Keratinocyte (primary cell): ENCODE results near the gene MYL4. TPM values are rescaled to one million over a fixed set of nuclear protein-coding genes. Genes with fewer than 3 reads are reported as not detected.

Source experiments
- DNase-seq: peaks from one replicate; pipeline ENCODE4 v3.0.0-alpha.2; 2011; ENCODE audit warnings: low read depth, missing footprints, low spot score
- FAIRE-seq: peaks from 2 replicates; lab custom pipeline; 2011; peaks lifted over from hg19 to GRCh38; lab: Jason Lieb, UNC
- H2AFZ ChIP-seq: 2 replicates; pipeline ENCODE4 v1.6.0; 2012; ENCODE audit warnings: low read length, control low read depth, inconsistent platforms; ENCODE audit not compliant: control insufficient read depth
- H3K27ac ChIP-seq: 2 replicates; pipeline ENCODE4 v1.5.1; 2011; ENCODE audit warnings: low read length; ENCODE audit not compliant: control insufficient read depth, insufficient read depth
- H3K27me3 ChIP-seq: 3 replicates; pipeline ENCODE4 v1.6.0; 2011; ENCODE audit warnings: low read length; ENCODE audit not compliant: control insufficient read depth, insufficient read depth; ENCODE audit errors: extremely low read depth
- H3K36me3 ChIP-seq, 2 experiments: 2 replicates in 1 of 2; 3 replicates in 1 of 2; pipeline ENCODE4 v1.5.1; 2011; ENCODE audit warnings: low read length in 2 of 2, mild to moderate bottlenecking in 1 of 2; ENCODE audit not compliant: control insufficient read depth in 2 of 2, insufficient read depth in 2 of 2; ENCODE audit errors: extremely low read depth in 1 of 2
- H3K4me1 ChIP-seq: 3 replicates; pipeline ENCODE4 v1.5.1; 2011; ENCODE audit warnings: low read length; ENCODE audit not compliant: control insufficient read depth, insufficient read depth; ENCODE audit errors: extremely low read depth
- H3K4me2 ChIP-seq: 3 replicates; pipeline ENCODE4 v1.6.0; 2011; ENCODE audit warnings: low read depth, low read length; ENCODE audit not compliant: control insufficient read depth, insufficient read depth; ENCODE audit errors: extremely low read depth
- H3K4me3 ChIP-seq, 3 experiments: fragments of 200-600 bp in 1 of 3; sonication (generic) in 1 of 3; 2 replicates in 2 of 3; 3 replicates in 1 of 3; pipeline ENCODE4 v1.5.1; 2011 to 2016; ENCODE audit warnings: low read length in 3 of 3, mild to moderate bottlenecking in 3 of 3, control low read depth in 2 of 3, inconsistent platforms in 1 of 3, low read depth in 1 of 3, mixed read lengths in 1 of 3, mixed run types in 1 of 3, moderate library complexity in 1 of 3; ENCODE audit not compliant: control insufficient read depth in 2 of 3, insufficient read depth in 2 of 3; ENCODE audit errors: extremely low read depth in 1 of 3
- H3K79me2 ChIP-seq: 2 replicates; pipeline ENCODE4 v1.6.0; 2012; ENCODE audit warnings: low read length; ENCODE audit not compliant: control insufficient read depth, insufficient read depth
- H3K9ac ChIP-seq: 3 replicates; pipeline ENCODE4 v1.6.0; 2011; ENCODE audit warnings: low read length; ENCODE audit not compliant: control insufficient read depth, insufficient read depth; ENCODE audit errors: extremely low read depth
- H3K9me1 ChIP-seq: 3 replicates; pipeline ENCODE4 v1.6.0; 2011; ENCODE audit warnings: low read length; ENCODE audit not compliant: control insufficient read depth, insufficient read depth; ENCODE audit errors: extremely low read depth
- H3K9me3 ChIP-seq: 2 replicates; pipeline ENCODE4 v1.5.1; 2012; ENCODE audit warnings: low read depth, low read length; ENCODE audit not compliant: control insufficient read depth
- H4K20me1 ChIP-seq: 3 replicates; pipeline ENCODE4 v1.6.0; 2011; ENCODE audit warnings: low read length; ENCODE audit not compliant: control insufficient read depth, insufficient read depth; ENCODE audit errors: extremely low read depth
- CTCF ChIP-seq, 3 experiments: IDR thresholded peaks in 1 of 3; conservative IDR thresholded peaks in 1 of 3; optimal IDR thresholded peaks in 1 of 3; 2 replicates in 2 of 3; 3 replicates in 1 of 3; pipeline versions ENCODE3 to v1.5.1; 2011; ENCODE audit warnings: low read length in 3 of 3, mild to moderate bottlenecking in 3 of 3, moderate library complexity in 2 of 3, control low read depth in 1 of 3, inconsistent platforms in 1 of 3; ENCODE audit not compliant: insufficient read depth in 2 of 3; ENCODE audit errors: extremely low read depth in 1 of 3
- EZH2 ChIP-seq: IDR thresholded peaks from one replicate; pipeline ENCODE4 v1.6.1; 2012; ENCODE audit warnings: inconsistent platforms, mild to moderate bottlenecking, low read length, moderate library complexity
- dilution Hi-C: fragments of 300-500 bp; cut with MboI; formaldehyde crosslinking; loops from one replicate; pipeline ENCODE4 v1.7.0; 2020; ENCODE audit warnings: low sequenced_read_pairs; ENCODE audit not compliant: extremely low pct_ligation_motif_present
- polyA plus RNA-seq, 5 experiments: library from polyadenylated mRNA; depleted of rRNA in 3 of 5; stranded (reverse) in 3 of 5; stranded (forward) in 1 of 5; unstranded in 1 of 5; fragments of >200 nt; gene quantifications; 1 replicate in 1 of 5; 2 replicates in 3 of 5; 3 replicates in 1 of 5; pipeline versions ENCODE4 v1.2.1 to v1.2.3, GENCODE V29; 2011 to 2012; ENCODE audit warnings: missing spikeins in 2 of 5, low read depth in 1 of 5, low replicate concordance in 1 of 5

Gene MYL4
- polyA plus RNA-seq, 1 donor (not counting 4 experiments of a cell fraction or from before 2014, with no cell fraction given): not detected

DNA sequence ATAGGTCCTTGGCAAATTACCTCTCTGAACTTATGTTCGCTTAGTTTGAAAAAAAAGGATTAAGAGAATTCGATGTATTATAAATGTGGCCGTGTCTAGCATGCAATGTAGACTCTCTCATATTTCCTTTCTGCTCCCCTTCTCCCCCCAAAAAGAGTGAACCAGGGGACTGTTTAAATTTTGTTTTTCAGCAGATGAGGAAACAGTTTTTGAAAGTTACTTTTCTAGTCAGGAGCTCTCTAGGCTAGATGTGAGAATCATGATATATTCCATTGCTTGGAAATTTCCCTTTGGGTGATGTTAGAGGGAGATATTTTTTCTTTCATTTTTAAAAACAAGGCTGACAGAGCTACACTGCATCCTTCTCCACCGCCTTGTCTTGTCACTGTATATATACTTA lies 18.9 kb upstream of the MYL4 start:
- peaks cover 4% of the 10 kb centered on the region for H3K4me1 ChIP-seq
- TF ChIP-seq EZH2 (no peak), CTCF (optimal IDR thresholded peaks at IDR 0.05 in 1 of 3, IDR thresholded peaks at IDR 0.05 in 1 of 3, conservative IDR thresholded peaks at IDR 0.05 in 1 of 3; ENCODE audit: extremely low read depth in 1 of 3, insufficient read depth in 2 of 3, low read length in 3 of 3) (no peak)
- dilution Hi-C loops: no loop called here
- H3K27ac ChIP-seq: no peak overlapping the region
- DNase-seq (no peak), FAIRE-seq (no peak)
- peaks cover 37% of the 10 kb centered on the region for H3K79me2 ChIP-seq
- H3K27me3 ChIP-seq: no peaks in the 10 kb centered on the region
- no peak overlapping the region for H3K4me2 ChIP-seq
- H3K9me1 ChIP-seq: no peaks in the 10 kb centered on the region
- H3K9me3 ChIP-seq: no peaks in the 10 kb centered on the region
- H3K36me3 ChIP-seq: no peaks in the 10 kb centered on the region
- H3K9ac ChIP-seq: no peak overlapping the region
- peak overlapping the region in 1 of 3 experiments; percentile 92 for H3K4me3 ChIP-seq
- H4K20me1 ChIP-seq: no peaks in the 10 kb centered on the region
- no peak overlapping the region for H2AFZ ChIP-seq

GRCh38 chr17:47190770-47191169 lies 18.4 kb upstream of the MYL4 start:
- no peaks in the 10 kb centered on the region for H3K9me1 ChIP-seq
- no peak for DNase-seq
- H3K4me1 ChIP-seq: peaks cover 4% of the 10 kb centered on the region
- no peak overlapping the region for H3K4me2 ChIP-seq
- H4K20me1 ChIP-seq: no peaks in the 10 kb centered on the region
- FAIRE-seq: no peak
- no peak overlapping the region for H3K9ac ChIP-seq
- no peaks in the 10 kb centered on the region for H3K27me3 ChIP-seq
- H3K79me2 ChIP-seq: peaks cover 31% of the 10 kb centered on the region
- no peak for TF ChIP-seq CTCF (optimal IDR thresholded peaks at IDR 0.05 in 1 of 3, IDR thresholded peaks at IDR 0.05 in 1 of 3, conservative IDR thresholded peaks at IDR 0.05 in 1 of 3; ENCODE audit: extremely low read depth in 1 of 3, insufficient read depth in 2 of 3, low read length in 3 of 3)
- TF ChIP-seq EZH2: no peak
- H3K27ac ChIP-seq: no peak overlapping the region
- no peak overlapping the region for H3K4me3 ChIP-seq
- no peak overlapping the region for H2AFZ ChIP-seq
- H3K9me3 ChIP-seq: no peaks in the 10 kb centered on the region
- dilution Hi-C loops: no loop called here
- H3K36me3 ChIP-seq: no peaks in the 10 kb centered on the region
